A204.1 (cell line): ENCODE data around the gene PCDHA1.
"Not testable (repeated sequence)": the region's sequence is repeated elsewhere in the genome, so short reads cannot be mapped to it uniquely, and the experiment has no call there.

Source experiments
- FAIRE-seq: peaks from 2 replicates; lab custom pipeline; 2012; peaks lifted over from hg19 to GRCh38; lab: Jason Lieb, UNC

Gene PCDHA1

GRCh38 chr5:140785905-140786686, at the start of gene PCDHA1:
PCDHA1 (plus strand) TSS chr5:140786140.
- FAIRE-seq = no peak

- FAIRE-seq = no peak
Observed at GRCh38 chr5:140737486-140737885, 48.5 kb upstream of the PCDHA1 start.

- no peak for FAIRE-seq
Observed at GRCh38 chr5:140741967-140742366, 44.0 kb upstream of the PCDHA1 start.

GRCh38 chr5:140753561-140753960, 32.4 kb upstream of the PCDHA1 start:
- FAIRE-seq = no peak

- peak; percentile 21 for FAIRE-seq
Observed at GRCh38 chr5:140764177-140764973, 21.6 kb upstream of the PCDHA1 start.

- no peak for FAIRE-seq
Observed at GRCh38 chr5:140767444-140767843, 18.5 kb upstream of the PCDHA1 start.

- no peak for FAIRE-seq
Observed at GRCh38 chr5:140780512-140780911, 5.4 kb upstream of the PCDHA1 start.

GRCh38 chr5:140787422-140787821, 1.5 kb downstream of the PCDHA1 start:
- FAIRE-seq = not testable (repeated sequence)

- not testable (repeated sequence) for FAIRE-seq
Observed at GRCh38 chr5:140787849-140788504, 2.0 kb downstream of the PCDHA1 start.

GRCh38 chr5:140791089-140791488, 5.1 kb downstream of the PCDHA1 start:
- FAIRE-seq = no peak

GRCh38 chr5:140794595-140795258, 8.8 kb downstream of the PCDHA1 start, which contains the start of gene PCDHA2:
PCDHA2 (plus strand) TSS chr5:140794852.
- FAIRE-seq = peak; percentile 93

- no peak for FAIRE-seq
Observed at GRCh38 chr5:140795259-140795641, 9.3 kb downstream of the PCDHA1 start.

- not testable (repeated sequence) for FAIRE-seq
Observed at GRCh38 chr5:140796072-140796717, 10.3 kb downstream of the PCDHA1 start.

GRCh38 chr5:140796718-140797095, 10.8 kb downstream of the PCDHA1 start:
- FAIRE-seq = no peak

- no peak for FAIRE-seq
Observed at GRCh38 chr5:140800816-140801493, 15.0 kb downstream of the PCDHA1 start, which contains the start of gene PCDHA3. PCDHA3 (plus strand) TSS chr5:140801057.

GRCh38 chr5:140801494-140801841, 15.5 kb downstream of the PCDHA1 start:
- FAIRE-seq = no peak

- FAIRE-seq = not testable (repeated sequence)
Observed at GRCh38 chr5:140802381-140802780, 16.4 kb downstream of the PCDHA1 start.

GRCh38 chr5:140802781-140803271, 16.9 kb downstream of the PCDHA1 start:
- no peak for FAIRE-seq

GRCh38 chr5:140806834-140807775, 21.2 kb downstream of the PCDHA1 start, which contains the start of gene PCDHA4:
PCDHA4 (plus strand) TSS chr5:140807068.
- FAIRE-seq = peak; percentile 96
